ENCODE data around the gene PRXL2B.
A peak's percentile ranks its signal among the peaks of the same experiment; 100 is the strongest.
"Not testable (repeated sequence)": the region's sequence is repeated elsewhere in the genome, so short reads cannot be mapped to it uniquely, and the experiment has no call there.

The PRXL2B gene

DNA sequence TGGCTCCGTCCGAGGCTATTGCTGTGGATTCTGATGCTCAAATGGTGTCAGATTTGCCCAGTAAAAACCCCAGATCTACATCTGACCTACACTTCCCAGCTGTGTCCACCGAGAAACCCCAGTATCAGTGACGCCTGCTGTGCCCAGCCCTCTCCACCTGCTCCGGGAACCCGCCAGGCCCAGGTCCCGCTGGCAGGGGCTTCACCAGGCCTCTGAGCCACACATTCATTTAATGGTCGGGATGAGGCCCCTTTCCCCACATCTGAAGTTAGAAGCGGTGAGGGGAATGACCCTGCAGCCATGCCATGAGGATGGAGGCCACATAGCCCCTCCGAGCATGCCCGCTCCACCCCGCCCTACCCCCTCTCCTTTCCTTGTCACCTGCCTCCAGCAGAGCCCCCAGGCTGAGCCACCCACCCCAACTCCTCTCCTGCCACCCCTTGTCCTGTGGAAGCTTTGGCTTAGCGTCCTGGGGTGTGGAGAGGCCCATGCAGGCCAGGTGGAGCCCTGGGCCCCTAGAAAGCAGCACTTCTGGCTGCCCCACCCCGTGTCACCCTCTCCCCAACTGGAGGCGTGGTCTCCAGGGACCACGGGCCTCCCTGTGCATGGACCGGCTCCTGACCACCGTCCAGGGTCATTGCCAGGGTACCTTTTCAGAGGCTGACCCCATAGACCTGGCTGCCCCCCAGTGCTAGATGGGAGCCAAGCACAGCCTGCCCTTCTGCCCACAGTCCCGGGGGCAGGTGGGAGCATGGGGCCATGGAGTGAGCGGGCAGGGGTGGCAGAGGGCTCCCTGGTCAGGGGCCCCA, 22.4 kb upstream of the PRXL2B start:
- DNase-seq (ENCODE audit: low spot score), result no peak

DNA sequence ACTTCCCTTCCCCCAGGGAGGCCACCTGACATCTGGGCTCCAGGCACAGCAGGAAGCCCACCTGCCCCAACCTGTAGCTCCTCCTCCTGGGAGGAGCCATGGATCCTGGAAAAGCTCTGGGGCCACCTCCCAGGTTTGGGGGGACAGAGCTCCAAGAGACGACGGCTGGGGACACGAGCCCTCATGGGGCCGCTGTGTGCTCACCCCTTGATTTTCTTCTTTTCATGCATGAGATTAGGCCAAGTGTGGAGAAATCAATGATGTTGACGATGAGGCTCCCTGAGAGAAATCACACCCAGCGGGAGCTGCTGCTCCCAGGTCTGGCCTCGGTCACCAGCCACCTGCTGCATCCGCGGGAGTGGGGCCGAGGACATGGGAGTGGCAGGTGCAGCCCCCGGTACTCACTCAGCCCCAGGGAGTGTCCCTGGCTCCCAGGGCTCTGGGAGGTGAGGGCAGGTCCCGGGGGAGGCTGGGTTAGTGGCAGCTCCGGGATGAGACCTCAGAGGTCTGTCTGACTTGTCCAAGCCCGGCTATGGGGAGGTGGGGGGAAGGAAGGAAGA, 21.7 kb upstream of the PRXL2B start:
- no peak for DNase-seq (ENCODE audit: low spot score)

- DNase-seq (ENCODE audit: low spot score), result no peak
Measured at GRCh38 chr1:2566101-2567045, 20.2 kb upstream of the PRXL2B start.

DNA sequence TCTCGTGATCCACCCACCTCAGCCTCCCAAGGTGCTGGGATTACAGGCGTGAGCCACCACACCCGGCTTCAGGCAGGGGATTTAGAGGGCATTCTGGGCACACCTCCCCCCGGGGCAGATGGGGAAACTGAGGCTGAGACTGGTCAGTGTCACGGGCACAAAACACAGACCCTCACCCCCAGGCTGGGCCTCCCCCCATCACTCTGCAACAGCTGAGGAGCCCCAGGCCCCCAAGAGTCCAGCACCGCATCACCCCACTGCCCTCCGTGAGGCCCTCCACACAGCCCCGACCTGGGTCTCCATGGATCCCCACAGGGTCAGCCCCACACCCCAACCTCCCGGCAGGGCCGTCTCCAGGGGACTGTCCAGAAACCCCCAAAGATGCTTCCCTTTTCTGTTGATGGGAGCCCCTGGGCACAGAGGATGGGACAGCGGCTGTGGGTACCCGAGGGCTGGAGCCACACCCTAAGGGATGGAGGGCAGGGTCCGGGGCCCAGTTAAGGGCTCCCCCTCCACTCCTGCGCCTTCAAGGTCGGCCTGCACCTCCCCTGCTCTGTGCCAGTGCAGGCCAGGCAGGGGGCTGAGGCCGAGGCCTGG, 19.4 kb upstream of the PRXL2B start:
- no peak for DNase-seq (ENCODE audit: low spot score)

- not testable (repeated sequence) for DNase-seq (ENCODE audit: low spot score)
Measured at GRCh38 chr1:2568187-2568816, 18.3 kb upstream of the PRXL2B start.

GRCh38 chr1:2569060-2569459, 17.5 kb upstream of the PRXL2B start:
- no peak for DNase-seq (ENCODE audit: low spot score)

DNA sequence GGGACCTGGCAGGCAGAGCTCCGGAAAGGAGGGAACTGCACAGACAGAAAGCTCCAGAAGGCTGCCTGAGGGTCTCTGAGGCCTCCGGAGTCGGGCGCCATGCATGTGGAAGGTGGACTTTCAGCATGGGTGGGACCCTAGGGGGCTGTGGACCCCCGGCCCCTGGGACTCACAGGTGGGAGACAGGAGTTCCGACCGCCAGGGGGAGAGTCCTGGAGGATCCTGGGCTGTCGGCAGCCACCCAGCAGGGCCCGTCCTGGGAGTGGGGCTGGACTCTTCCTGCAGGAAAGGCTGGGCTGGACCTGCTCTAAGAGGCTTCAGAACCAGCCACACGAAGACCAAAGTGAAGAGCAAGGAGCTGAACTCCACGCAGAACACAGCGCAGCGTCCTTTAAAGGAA, 16.9 kb upstream of the PRXL2B start:
- not testable (repeated sequence) for DNase-seq (ENCODE audit: low spot score)

DNA sequence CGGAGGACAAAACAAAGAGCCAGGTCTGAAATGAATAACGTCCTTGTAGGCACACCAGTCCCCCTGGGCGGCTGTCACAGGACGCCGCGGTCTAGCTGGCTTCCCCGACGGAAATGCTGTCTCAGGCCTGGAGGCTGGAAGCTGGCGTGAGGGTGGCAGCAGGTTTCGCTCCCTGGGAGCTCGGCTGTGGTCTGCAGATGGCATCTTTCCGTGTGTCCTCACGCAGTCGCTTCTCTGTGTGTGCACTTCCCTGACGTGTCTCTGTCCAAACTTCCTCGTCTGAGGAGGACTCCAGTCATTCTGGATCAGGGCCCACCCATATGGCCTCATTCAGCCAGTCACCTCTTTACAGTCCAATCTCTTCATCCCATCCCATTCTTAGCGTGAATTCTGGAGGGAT, 16.2 kb upstream of the PRXL2B start:
- no peak for DNase-seq (ENCODE audit: low spot score)

DNA sequence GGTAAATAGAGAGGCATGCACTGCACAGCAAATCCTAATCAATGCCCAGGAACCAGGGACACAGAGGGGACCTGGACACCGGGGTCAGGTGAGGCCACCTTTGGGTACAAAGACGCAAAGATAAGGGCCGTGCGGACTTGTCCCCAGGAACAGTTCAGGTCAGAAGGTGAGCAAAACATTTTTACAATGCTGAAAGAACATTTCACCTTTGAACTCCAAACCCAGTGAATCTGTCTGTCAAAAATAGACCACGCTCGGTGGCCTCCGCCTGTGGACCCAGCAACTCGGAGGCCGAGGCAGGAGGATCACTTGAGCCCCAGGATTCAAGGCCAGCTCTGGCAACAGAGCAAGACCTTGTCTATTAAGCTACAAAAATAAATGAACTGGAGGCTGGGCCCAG, 15.2 kb upstream of the PRXL2B start:
- no peak for DNase-seq (ENCODE audit: low spot score)

DNA sequence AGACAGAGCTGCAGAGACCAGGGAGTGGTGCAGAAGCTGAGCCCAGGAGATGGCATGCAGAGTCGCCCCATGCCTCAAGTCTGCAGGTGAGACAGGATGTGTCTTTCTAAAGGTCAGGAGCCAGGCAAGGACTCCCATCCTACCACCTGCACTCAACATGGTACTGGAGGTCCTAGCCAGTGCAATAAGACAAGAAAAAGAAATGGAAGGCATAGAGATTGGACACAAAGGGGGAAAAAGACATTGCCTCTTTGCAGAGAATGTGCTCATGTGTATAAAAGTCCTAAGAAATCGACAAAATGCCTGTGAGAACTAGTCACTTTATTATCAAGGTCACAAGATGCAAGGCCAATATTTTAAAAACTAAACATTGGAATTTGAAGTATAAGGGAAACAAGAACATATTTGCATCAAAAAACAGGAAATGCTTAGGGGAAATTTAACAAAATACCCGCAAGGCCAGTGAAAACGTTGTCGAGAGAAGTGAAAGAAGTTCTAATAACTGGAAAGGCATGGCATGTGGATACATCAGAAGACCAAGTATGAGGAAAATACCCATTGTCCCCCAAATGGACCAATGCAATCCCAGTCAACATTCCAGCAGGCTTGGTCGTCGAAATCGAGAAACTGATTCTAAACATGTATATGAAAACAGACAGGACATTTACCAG, 13.2 kb upstream of the PRXL2B start:
- no peak for DNase-seq (ENCODE audit: low spot score)

- no peak for DNase-seq (ENCODE audit: low spot score)
Measured at GRCh38 chr1:2574350-2574749, 12.2 kb upstream of the PRXL2B start.

GRCh38 chr1:2575801-2576663, 10.5 kb upstream of the PRXL2B start:
- DNase-seq (ENCODE audit: low spot score), result no peak

GRCh38 chr1:2577565-2578075, 9.0 kb upstream of the PRXL2B start:
- DNase-seq (ENCODE audit: low spot score), result not testable (repeated sequence)

DNA sequence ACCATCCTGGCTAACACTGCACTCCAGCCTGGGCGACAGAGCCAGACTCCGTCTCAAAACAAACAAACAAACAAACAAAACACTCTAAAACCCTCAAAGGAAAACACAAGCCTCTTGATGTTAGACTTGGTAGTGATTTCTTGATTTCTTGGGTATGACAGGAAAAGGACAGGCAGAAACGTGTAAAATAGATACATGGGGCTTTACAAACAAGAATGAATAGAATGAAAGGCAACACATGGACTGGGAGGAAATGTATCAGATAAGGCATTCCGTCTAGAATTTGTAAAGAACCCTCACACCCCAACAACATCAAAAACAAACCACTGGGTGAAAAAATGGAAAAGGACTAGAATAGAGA, 7.8 kb upstream of the PRXL2B start:
- DNase-seq (ENCODE audit: low spot score), result no peak

- no peak for DNase-seq (ENCODE audit: low spot score)
Measured at GRCh38 chr1:2580691-2581090, 5.9 kb upstream of the PRXL2B start.

DNA sequence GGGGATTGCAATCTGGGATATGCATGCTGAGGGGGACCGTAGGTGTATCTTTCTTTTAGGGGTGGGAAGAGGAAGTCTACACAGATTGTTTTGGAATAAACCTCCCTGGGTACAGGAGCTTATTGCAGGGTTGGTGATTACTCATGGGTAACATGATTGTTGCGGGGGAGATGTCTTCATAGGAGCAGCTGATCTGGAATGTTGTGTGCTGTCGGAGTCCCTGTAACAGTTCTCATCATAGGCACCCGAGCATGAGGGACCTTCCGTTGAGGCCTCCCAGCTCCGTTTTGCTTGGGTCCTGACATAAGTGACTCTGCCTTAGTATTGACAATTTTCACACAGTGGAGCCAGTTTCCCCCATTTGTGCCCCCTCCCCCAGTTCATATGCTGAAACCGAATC, 4.2 kb upstream of the PRXL2B start:
- no peak for DNase-seq (ENCODE audit: low spot score)

GRCh38 chr1:2583331-2583791, 3.2 kb upstream of the PRXL2B start:
- no peak for DNase-seq (ENCODE audit: low spot score)

DNA sequence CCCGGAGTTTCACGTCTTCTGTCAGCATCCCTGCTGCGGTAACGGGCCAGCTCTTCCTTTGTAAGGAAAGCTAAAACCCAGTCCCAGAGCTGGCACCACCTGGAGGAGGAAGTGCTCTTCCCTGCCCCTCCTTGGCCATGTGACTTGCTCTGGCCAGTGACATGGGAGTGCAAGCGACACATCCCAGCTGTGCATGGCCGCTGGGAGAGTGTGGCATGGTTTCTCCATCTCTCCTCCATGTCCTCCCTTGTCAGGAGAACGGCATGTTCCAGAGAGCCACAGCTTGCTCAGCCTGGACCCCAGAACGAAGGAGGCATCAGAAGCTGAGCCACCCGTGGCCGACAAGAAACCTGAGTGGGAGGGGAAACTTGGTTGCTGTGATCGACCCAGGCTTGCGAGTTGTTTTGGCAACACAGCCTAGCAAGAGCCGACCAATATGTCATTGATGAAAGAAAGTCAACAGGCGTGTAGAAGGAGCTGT, 2.7 kb upstream of the PRXL2B start:
- DNase-seq (ENCODE audit: low spot score), result no peak

GRCh38 chr1:2584686-2585317, 1.8 kb upstream of the PRXL2B start:
- peak; percentile 9 for DNase-seq (ENCODE audit: low spot score)
